NCI-H2227 treated with DMSO at 0.1 percent for 48 hours (cell line): ENCODE results near the gene SLC30A7.
"Not testable (repeated sequence)": the region's sequence is repeated elsewhere in the genome, so short reads cannot be mapped to it uniquely, and the experiment has no call there.

Experiments
- DNase-seq: peaks from one replicate; lab custom pipeline; 2025; lab: John Stamatoyannopoulos, UW

Gene SLC30A7

DNA sequence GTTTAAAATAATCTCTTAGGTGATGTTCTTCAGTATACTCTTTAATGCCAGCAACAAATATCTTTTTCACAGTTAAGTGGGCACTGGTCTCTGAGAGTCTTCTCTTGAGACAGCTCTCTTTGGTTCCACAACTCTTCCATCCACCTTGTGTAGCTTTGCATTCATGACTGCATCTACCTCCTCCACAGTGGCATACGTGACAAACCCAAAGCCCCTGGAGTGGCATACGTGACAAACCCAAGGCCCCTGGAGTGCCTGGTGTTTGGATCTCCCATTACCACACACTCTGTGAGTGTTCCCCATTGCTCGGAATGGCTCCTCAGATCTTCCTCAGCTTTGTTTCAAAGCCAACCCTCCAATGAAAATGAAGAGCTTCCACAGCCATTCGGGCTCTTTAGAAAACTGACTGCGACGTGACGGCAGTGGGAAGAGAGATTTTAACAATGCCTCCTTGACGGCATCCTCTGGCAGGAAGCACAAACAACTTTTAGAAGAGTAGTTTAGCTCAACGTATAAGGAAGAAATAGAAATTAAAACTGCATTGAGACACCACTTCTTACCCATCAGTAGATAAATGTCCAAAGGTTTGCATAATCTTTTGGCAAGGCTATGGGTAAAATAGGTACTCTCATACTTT lies 45.8 kb downstream of the SLC30A7 start:
- no peak for DNase-seq

DNA sequence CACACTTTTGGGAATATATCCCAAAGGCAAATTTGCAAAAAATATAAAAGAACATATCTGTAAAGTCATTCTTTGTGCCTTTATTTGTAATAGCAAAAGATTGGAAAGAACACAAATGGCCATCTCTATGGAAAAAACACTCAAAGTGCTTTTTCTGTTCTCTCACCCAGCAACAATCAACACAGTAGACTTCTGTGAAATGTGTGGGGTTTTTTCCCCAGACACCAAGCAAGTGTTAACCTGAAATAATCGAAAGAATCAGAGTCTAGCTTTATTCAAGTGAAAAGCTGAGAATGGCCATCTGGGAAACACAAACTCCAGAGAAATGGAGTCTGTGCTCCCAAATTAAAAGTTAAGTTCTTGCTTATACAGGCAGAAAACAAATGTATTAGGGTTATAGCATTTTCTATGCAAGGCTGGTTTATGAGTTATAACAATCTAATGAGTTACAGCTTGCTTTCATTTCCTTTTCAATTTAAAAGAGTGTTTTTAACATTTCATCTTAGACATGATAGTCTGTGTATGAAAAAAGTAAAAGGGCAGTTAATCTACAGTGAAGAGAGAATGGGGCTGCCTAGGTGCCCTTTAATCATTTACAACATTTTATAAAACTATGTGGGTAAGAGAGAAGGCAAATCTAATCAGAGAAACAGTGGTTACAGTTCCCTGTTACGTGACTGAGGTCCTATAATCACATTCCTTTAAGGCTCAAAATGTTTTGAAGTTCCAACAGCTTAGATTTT lies 46.6 kb downstream of the SLC30A7 start:
- no peak for DNase-seq

DNA sequence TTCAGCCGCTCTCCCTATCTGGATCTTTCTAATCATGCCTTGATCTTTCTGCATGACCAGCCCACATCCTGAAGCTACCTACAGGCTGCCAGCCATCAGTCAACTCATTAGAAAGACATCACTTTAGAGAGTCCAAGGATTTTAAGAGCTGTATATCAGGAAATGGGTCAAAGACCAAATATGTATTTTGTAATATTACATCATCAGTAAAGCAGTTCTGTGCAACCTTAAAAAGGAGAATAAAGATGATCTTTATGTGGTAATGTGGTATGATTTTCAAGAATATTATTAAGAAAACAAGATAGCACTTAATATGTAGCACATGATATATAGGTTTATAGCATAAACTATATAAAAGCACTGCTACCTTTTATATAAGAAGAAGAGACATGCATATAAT lies 47.6 kb downstream of the SLC30A7 start:
- DNase-seq: no peak

DNA sequence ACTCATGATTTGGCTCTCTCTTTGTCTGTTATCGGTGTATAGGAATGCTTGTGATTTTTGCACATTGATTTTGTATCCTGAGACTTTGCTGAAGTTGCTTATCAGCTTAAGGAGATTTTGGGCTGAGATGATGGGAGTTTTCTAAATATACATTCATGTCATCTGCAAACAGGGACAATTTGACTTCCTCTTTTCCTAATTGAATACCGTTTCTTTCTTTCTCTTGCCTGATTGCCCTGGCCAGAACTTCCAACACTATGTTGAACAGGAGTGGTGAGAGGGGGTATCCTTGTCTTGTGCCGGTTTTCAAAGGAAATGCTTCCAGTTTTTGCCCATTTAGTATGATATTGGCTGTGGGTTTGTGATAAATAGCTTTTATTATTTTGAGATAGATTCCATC lies 50.2 kb downstream of the SLC30A7 start:
- not testable (repeated sequence) for DNase-seq

DNA sequence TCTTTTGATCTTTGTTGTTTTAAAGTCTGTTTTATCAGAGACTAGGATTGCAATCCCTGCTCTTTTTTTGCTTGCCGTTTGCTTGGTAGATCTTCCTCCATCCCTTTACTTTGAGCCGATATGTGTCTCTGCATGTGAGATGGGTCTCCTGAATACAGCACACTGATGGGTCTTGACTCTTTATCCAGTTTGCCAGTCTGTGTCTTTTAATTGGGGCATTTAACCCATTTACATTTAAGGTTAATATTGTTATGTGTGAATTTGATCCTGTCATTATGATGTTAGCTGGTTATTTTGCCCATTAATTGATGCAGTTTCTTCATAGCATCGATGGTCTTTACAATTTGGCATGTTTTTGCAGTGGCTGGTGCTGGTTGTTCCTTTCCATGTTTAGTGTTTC lies 51.9 kb downstream of the SLC30A7 start:
- DNase-seq: not testable (repeated sequence)

DNA sequence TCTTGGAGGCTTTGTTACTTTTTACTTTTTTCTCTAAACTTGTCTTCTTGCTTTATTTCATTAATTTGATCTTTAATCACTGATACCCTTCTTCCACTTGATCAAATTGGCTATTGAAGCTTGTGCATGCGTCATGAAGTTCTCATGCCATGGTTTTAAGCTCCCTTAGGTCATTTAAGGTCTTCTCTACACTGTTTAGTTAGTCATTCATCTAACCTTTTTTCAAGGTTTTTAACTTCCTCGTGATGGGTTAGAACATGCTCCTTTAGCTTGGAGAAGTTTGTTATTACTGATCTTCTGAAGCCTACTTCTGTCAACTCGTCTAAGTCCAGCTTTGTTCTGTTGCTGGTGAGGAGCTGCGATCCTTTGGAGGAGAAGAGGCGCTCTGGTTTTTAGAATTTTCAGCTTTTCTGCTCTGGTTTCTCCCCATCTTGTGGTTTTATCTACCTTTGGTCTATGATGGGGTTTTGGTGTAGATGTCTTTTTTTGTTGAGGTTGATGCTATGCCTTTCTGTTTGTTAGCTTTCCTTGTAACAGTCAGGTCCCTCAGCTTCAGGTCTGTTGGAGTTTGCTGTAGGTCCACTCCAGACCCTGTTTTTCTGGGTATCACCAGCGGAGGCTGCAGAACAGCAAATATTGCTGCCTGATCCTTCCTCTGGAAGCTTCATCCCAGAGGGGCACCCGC lies 53.0 kb downstream of the SLC30A7 start:
- not testable (repeated sequence) for DNase-seq

DNA sequence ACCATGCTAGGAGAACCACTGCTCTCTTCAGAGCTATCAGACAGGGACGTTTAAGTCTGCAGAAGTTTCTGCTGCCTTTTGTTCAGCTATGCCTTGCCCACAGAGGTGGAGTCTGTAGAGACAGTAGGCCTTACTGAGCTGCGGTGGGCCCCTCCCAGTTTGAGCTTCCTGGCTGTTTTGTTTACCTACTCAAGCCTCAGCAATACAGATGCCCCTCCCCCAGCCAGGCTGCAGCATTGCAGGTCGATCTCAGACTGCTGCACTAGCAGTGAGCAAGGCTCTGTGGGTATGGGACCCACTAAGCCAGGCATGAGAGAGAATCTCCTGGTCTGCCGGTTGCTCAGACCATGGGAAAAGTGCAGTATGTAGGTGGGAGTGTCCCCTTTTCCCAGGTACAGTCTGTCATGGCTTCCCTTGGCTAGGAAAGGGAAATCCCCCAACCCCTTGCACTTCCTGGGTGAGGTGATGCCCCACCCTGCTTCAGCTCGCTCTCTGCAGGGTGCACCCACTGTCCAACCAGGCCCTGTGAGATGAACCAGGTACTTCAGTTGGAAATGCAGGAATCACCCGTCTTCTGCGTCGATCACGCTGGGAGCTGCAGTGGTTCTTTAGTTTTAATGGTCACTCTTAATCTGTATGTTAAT lies 53.7 kb downstream of the SLC30A7 start:
- DNase-seq: peak; percentile 46

DNA sequence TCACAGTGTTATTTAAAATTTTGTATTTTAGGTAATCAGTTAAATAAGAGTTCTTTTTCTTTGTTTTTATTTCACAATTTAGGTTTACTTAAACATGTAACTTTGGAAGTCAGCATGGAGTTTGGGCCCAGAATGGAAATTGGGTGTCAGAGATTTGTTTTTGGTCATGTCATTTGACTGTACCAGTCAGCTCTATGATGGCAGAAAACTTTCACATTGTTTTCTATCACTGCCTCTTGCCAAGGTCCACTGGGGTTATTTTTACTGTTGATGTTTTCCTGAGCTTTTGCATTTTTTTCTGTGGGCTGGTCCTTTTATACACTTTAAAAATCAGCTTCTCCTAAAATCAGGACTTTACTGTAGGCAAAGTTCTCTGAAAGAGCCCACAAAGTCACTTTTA lies 54.4 kb downstream of the SLC30A7 start:
- DNase-seq: no peak

DNA sequence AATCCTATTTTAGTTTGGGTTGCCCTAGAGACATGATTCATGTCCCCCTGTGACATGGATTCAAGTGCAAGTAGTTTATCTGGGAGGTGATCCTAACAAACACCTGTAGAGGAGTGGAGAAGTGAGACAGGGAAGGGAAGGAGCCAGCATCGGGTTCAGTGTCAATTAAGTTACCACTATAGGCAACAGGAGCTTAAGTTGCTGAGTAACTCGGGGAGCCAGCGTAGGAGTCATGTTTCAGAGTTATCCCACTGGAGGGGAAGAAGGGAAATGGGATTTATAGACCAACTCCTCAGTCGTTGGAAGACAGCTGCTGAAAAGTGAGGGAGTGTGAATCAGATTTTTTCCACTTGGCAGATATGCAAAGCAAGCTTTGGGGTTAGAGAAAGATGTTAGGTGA lies 54.9 kb downstream of the SLC30A7 start:
- DNase-seq: no peak

DNA sequence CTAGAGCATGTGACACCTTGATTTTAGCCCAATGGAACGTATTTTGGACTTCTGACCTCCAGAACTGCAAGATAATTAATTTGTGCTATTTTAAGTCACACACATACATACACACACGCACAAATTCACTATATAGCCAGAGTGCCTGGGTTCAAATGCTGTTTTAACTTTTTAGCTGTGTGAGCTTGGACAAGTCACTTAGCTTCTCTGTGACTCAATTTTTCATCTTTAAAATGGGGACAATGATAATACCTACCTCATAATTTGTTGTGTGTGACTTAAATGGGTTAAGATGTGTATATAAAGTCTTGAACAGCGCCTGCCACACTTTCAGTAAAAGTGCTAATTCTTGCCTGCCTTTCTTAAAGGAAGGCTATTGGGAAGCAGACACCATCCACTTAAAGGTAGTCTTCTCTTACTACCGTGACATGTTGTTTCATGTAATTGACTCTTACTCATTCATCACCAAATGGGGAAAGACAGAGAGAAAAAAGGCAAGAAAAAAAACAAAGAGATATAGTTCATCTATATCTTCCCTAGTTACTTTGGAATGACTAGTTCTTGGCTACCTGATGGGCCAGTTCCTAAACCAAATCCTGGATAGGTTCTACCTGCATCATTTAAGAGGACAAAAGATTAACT lies 56.3 kb downstream of the SLC30A7 start:
- no peak for DNase-seq

DNA sequence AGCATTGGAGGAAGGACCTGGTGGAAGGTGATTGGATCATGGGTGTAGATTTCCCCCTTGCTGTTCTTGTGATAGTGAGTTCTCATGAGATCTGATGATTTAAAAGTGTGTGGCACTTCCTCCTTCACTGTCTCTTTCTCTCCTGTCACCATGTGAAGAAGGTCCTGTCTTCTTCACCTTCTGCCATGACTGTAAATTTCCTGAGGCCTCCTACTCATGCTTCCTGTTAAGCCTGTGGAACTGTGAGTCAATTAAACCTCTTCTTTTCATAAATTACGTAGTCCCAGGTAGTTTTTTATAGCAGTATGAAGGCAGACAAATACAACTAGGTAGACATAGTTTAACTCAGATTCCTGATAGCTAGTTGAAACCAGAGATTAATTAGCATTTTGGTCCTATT lies 57.1 kb downstream of the SLC30A7 start:
- DNase-seq: not testable (repeated sequence)

DNA sequence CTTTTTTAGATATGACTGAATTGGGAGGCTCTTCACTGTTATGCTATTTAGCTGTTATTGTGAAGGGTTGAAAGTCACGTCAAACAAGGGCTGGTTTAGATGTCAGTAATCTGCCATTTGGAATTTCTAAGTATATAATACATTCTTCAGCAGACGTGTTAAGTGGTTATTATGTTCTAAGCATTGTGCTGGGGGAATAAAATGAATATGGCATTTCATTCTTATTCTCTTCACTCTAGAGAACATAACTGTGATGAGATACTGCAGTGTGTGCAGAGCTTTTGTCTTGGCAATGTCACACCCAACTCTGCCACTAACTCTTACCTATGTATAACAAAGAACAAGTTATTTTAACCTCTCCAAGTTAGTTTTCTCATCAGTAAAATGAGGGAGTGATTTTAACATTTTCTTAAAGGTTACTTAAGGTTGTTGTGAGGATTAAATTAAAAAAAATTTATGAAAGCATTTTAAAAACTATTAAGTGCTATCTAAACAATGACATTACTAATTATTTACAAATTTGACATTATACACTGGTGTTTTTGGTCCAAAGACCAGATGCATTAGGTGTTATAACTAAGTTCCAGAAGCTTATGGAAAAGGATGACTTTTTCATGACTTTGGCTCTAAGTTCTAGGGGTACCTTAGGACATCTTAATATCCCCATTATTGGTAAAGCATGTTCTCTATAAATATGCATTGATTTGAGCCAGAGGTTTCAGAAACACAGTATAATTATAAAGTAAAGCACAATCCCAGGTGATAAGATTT lies 58.3 kb downstream of the SLC30A7 start:
- no peak for DNase-seq

DNA sequence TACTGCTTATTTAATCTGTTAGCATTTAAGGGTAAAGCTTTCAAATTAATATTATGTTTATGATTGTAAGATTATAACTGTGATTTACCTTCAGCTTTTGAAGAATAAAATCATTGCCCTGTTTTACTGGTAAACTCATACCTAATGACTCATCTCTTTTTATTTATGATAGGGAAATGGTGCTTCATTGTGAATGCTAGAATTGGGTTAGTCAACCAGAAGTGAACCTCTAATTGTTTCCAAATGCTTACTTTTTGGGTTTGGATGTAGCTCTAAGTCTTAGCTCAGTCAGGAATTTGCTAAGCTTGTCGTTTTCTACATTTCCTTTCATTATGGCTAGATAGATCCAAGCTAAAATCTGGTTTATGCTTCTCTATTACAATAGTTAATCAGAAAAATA lies 59.4 kb downstream of the SLC30A7 start:
- no peak for DNase-seq

DNA sequence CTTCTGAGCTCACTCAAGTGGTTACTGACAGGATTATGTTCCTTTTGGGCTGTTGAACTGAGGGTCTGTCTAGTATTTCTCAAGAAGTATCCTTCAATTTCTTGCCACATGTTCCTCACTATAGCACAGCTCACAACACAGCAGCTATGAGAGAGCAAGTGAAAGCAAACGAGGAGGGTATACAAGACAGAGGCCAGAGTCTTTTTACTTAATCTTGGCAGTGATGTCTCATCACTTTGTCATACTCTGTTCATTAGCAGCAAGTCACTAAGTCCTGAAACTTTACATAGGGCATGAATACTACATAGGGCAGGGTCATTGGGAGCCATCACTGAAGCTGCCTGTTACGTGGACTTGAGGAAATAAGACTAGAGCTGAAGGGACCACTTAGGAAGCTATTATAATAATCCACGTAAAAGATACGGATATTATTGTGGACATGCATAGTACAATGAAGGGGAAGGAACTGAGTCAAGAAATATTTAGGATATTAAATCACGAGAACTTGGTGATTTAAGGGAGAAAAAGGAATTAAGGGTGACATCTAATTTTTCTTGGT lies 63.7 kb downstream of the SLC30A7 start:
- no peak for DNase-seq

DNA sequence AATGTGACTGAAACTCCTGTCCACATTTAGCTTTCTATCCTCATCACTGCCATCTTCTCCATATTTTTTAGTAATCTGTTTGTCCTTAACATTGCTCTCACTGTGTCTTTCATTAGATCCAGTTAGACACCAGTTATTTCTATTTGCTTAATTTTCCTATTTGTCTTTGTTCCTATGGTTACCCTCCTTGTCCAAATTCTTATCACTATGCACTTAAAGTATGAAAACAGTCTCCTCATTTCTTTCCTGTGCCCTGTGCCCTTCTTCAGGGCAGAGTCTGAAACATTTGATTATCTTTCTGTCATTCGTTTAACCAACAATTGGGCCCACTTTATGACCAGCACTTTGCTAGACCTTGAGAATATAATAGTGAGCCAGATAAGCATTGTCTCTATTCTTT lies 64.2 kb downstream of the SLC30A7 start:
- no peak for DNase-seq

DNA sequence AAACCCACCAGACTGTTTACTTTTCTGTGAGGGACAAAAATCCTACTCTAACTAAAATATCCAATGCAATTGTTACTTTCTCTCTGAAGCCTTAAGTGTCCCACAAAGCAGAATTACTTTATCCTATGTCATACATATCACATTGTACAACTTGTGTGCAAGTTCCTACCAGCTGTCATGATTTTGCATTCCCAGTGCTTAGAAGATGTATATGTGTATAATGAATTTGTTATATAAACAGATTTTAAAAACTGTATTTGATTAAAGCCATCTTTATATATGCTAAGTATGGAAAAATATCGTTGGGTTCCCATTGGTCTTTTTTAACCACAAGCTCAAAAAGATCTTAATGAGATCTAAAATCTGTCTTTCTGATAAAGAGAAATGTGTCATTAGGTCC lies 72.7 kb downstream of the SLC30A7 start:
- DNase-seq: no peak

DNA sequence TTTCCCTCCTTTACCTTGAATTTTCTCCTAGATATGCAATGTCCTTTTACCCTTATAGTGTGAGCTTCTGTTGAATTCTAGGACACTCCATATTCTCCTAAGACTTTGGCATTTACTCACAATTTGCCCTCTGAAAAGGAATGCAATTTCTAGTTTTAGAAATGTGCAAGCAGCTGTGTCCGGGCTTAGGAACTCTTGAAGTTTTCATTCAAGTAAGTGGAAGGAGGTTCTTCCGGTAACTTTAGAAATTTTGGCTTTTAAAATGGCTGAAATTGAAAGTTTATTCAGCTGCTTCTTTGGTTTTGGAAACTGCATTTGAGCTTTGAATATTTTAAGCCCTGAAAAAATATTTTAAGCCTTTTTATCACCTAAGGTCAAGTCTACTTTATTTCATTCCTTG lies 73.4 kb downstream of the SLC30A7 start:
- DNase-seq: no peak

DNA sequence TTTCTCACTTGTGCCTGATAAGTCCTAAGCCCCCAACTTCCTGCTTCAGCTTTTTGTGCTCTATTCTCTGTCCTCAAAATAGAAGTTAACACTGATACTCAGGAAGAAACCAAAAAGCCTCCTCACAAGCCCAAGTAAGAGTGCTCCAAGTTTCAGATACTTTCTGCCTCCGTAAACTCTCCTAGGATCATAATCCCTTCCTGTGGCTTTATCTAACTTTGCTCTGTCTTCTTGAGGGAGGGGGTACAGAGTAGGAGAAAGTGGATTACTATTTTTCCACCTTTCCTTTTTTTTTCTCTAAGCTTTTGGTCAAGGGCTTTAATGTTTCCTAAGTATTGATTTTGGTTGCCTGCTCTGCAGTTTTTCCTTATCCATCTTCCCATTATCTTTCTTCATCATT lies 75.1 kb downstream of the SLC30A7 start:
- DNase-seq: no peak

DNA sequence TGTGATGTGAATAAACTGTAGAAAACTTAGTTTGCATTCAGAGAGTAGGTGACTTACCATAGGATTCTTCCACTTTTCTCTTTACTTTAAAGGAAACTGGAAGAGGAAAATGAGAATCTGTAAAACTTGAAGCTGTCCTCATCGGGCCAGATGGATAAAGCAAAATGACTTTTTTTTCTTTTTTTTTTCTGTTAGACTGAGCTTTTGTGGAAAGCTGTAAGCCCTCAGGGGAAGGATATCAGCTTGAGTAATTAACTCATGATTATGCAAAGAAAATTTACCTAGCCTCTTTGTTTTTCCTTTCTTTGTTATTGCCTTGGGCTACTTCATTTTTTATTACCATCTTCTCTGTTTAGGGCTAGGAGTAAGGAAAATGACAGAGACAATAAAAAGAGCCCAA lies 76.3 kb downstream of the SLC30A7 start:
- no peak for DNase-seq

DNA sequence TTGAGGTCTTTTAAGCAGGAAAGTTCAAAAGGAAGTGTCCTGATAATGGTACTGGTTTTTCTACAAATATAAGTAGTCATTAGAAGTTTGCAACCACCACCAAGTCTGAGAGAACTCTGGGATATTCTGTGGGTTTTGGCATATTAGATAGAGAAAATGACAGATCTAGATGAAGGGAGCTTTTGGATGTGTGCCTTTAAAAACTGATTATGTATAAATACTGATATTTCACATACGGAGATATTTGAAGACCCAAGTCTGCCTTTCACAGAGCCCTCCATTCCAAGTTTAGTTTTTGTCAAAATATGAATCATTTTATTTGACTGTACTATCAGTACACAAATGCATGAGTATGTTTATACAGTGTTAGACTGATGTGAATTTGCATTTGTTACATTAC lies 81.0 kb downstream of the SLC30A7 start:
- no peak for DNase-seq

DNA sequence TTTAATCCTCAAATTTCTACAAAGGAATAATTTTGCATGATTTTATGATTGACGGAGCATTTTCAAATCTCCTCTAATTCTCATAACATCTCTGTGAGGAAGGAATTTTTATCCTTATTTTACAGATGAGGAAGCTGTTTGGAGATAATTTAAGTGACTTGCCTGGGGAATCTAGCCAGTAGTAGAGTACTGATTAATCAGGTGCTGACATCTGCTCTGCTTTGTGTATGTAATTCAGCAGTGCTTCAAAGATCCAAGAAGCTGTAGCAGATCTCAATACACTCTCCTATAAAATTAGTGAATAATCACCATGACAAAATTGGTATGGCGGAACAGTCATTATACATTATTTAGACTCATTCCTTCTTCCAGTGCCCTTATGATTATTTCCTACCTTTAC lies 83.7 kb downstream of the SLC30A7 start:
- DNase-seq: no peak
